ENCODE results near the gene RAB4B. TPM values are rescaled to one million over a fixed set of nuclear protein-coding genes. Genes with fewer than 3 reads are reported as not detected.

The RAB4B gene
- total RNA-seq, 1 donor from 2014 or later, result 23.6 TPM

GRCh38 chr19:40774916-40775631 lies 3.0 kb upstream of the RAB4B start, which contains the start of gene MIA:
TSS of gene MIA (plus strand) at chr19:40775521. CDS start at chr19:40775543, 22 bp downstream.
- TF ChIP-seq, protein P1, sequence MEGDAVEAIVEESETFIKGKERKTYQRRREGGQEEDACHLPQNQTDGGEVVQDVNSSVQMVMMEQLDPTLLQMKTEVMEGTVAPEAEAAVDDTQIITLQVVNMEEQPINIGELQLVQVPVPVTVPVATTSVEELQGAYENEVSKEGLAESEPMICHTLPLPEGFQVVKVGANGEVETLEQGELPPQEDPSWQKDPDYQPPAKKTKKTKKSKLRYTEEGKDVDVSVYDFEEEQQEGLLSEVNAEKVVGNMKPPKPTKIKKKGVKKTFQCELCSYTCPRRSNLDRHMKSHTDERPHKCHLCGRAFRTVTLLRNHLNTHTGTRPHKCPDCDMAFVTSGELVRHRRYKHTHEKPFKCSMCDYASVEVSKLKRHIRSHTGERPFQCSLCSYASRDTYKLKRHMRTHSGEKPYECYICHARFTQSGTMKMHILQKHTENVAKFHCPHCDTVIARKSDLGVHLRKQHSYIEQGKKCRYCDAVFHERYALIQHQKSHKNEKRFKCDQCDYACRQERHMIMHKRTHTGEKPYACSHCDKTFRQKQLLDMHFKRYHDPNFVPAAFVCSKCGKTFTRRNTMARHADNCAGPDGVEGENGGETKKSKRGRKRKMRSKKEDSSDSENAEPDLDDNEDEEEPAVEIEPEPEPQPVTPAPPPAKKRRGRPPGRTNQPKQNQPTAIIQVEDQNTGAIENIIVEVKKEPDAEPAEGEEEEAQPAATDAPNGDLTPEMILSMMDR (conservative IDR thresholded peaks at IDR 0.05; ENCODE audit: low read depth, low read length), result no peak
- no peak within 1 kb of the TSS for H3K4me3 ChIP-seq (ENCODE audit: low read depth, low read length)
- DNase-seq (ENCODE audit: low read depth), result no peak

GRCh38 chr19:40775632-40776022 lies 2.4 kb upstream of the RAB4B start:
- no peak overlapping the region for H3K4me3 ChIP-seq (ENCODE audit: low read depth, low read length)
- TF ChIP-seq, protein P1 (conservative IDR thresholded peaks at IDR 0.05; ENCODE audit: low read depth, low read length), result no peak
- DNase-seq (ENCODE audit: low read depth), result no peak

- TF ChIP-seq, protein P1 (conservative IDR thresholded peaks at IDR 0.05; ENCODE audit: low read depth, low read length), result no peak
- no peak overlapping the region for H3K4me3 ChIP-seq (ENCODE audit: low read depth, low read length)
- no peak for DNase-seq (ENCODE audit: low read depth)
These were observed 1.7 kb upstream of the RAB4B start for GRCh38 chr19:40776364-40776763.

- TF ChIP-seq, protein P1 (conservative IDR thresholded peaks at IDR 0.05; ENCODE audit: low read depth, low read length), result no peak
- peak; percentile 74 for DNase-seq (ENCODE audit: low read depth)
- peak overlapping the region; percentile 76 for H3K4me3 ChIP-seq (ENCODE audit: low read depth, low read length)
These were observed 959 bp upstream of the RAB4B start for GRCh38 chr19:40776932-40777644.

- TF ChIP-seq, protein P1 (conservative IDR thresholded peaks at IDR 0.05; ENCODE audit: low read depth, low read length), result no peak
- no peak for DNase-seq (ENCODE audit: low read depth)
- peak overlapping the region; percentile 76 for H3K4me3 ChIP-seq (ENCODE audit: low read depth, low read length)
These were observed 456 bp upstream of the RAB4B start for GRCh38 chr19:40777645-40777936.

DNA sequence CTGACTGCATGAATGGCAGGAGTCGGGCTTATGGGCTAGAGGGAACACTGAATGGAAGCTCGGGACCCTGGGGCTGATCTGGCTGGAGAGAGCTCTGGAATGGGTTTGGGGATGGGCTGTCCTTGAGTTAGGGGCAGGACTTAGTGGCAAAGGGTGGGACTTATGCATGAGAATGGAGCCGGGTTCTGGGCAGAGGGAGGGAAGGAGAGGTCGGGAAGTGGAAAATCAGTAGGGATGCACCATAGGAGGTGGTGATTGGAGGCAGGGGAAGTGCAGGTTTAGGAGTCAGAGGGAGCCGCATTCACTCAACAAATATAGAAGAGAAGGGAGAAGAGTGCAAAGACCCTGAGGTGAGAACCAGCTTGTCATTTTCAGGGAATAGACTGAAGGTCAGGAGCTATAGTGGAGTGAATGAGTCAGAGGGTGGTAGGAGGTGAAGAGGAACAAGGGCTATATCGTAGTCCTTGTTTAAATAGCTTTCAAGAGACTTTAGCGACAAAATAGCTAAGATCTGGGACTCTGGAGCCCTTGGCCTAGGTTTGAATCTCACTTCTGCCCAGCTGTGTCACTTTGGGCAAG lies 748 bp downstream of the RAB4B start:
- TF ChIP-seq, protein P1 (conservative IDR thresholded peaks at IDR 0.05; ENCODE audit: low read depth, low read length), result no peak
- peak overlapping the region; percentile 76 for H3K4me3 ChIP-seq (ENCODE audit: low read depth, low read length)
- DNase-seq (ENCODE audit: low read depth), result peak; percentile 16
